GM19438 (cell line): ENCODE results near the gene PRSS57.
A peak's percentile ranks its signal among the peaks of the same experiment; 100 is the strongest.

Source experiments
- ATAC-seq: cut with Tn5 transposase; IDR thresholded peaks from one replicate; pipeline ENCODE4 v1.9.1; 2021; ENCODE audit warnings: low read depth; ENCODE audit not compliant: unreplicated experiment

PRSS57 gene

DNA sequence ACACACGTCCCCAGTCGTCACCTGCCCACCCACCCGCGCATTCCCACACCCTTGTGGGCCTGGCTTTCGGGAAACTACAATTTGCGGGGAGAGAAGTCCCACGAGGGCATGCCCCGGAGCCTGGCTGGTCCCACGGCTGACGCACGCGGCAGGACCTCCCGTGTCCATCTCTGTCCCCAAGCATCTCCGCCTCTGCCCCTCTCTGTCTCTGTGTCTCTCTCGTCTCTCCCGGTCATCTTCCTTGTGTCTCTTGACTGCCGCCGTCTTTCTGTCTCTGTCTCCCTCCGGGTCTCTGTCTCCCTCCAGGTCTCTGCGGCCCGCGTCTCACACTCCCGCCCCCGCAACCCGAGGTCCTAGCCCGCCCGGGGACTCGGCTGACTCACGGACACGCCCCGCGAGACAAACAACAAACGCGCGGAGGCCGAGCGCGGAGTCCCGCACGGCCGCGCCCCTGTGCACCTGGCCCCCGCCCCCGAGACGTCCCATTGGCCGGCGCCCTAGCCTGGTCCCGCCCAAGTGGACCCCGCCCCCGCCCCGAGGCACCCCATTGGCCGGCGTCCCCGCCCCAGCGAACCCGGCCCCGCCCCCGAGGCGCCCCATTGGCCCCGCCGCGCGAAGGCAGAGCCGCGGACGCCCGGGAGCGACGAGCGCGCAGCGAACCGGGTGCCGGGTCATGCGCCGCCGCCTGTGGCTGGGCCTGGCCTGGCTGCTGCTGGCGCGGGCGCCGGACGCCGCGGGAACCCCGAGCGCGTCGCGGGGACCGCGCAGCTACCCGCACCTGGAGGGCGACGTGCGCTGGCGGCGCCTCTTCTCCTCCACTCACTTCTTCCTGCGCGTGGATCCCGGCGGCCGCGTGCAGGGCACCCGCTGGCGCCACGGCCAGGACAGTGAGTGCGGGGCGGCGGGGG, 55.7 kb downstream of the PRSS57 start, which contains the start of gene FGF22:
Gene FGF22 (plus strand): TSS at position 627 of the 908 bp plus-strand sequence. CDS start 47 bp downstream, at position 674.
- peak; percentile 48 for ATAC-seq

DNA sequence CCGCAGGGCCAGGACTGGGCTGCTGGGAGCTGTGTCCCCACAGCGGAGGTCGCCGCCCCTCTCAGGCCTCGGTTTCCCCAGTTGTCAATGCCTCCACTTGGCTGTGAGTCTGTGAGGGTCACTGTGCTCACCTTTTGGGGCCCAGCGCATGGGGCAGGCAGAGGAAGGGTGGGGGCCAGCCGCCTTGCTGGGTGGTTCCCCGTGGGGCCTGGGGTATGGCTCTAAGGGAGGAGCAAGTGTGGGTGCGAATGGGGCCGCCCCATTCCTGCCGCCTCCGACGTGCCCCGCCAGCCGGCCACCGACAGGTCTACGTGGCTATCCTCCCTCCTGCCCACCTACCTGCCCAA, 56.4 kb downstream of the PRSS57 start:
- no peak for ATAC-seq
